Measurements from ENCODE around the gene MUC6.

MUC6 gene

DNA sequence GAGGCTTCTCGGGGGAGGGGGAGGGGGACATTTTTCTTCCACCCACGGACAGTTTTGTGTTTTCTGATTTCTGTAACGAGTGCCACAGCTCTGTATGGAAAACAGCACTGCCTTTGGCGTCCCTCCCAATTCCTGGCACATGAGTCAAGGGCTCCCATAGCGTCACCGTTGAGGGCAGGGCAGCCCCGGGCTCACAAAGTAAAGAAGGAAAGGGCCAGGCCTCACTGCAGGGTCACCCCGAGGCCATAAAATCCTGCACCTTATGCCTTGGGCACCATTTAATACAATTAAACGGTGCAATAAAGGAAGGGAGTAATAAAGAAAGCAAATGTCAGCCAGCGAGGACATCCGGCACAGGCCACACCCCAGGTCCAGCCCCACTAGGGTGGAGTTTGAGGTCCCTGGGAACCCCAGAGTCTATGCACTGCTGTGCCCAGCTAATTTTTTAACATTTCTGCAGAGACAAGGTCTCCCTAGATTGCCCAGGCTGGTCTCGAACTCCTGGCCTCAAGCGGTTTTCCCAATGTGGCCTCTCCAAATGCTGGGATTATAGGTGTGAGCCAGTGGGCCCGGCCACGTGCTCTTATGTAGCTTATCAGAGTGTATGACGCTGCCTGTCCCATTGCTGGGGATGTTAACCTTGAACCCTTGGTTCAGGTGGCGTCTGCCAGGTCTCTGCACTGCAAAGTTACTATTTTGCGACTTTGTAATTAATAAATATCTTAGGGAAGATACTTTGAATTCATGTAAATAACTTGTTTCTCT is 24.5 kb upstream of the MUC6 start:
- ChIA-PET CTCF (interaction anchor here (0.9 kb wide), 1 partner anchor 210 kb away, joined by 3 read pairs; no protein-coding TSS in a partner anchor), POLR2A (no interaction called here)
- Histone ChIP-seq H3K36me3 (ENCODE audit: control insufficient read depth in 4 of 4, insufficient read depth in 4 of 4, low read length in 3 of 4) (no peaks in the 10 kb centered on the region), H3K4me1 (ENCODE audit: control extremely low read depth in 1 of 4, control insufficient read depth in 4 of 4, insufficient read depth in 4 of 4, low read length in 3 of 4) (peaks cover 0 to 3% (median 0%) of the 10 kb centered on the region in 4 experiments), H3K9me3 (ENCODE audit: control extremely low read depth in 1 of 5, control insufficient read depth in 4 of 5, insufficient read depth in 2 of 5, low read depth in 1 of 5, low read length in 4 of 5) (peaks cover 0 to 7% (median 4%) of the 10 kb centered on the region in 5 experiments), H3K27me3 (replicated peaks in 2 of 5; ENCODE audit: control insufficient read depth in 4 of 5, insufficient read depth in 5 of 5, low read length in 4 of 5) (peaks cover 0 to 9% (median 7%) of the 10 kb centered on the region in 5 experiments), H3K27ac (ENCODE audit: insufficient read depth in 1 of 2, low read depth in 1 of 2, low read length in 2 of 2, poor library complexity in 1 of 2, severe bottlenecking in 2 of 2) (no peak overlapping the region), H3K4me3 (ENCODE audit: control insufficient read depth in 1 of 7, extremely low read depth in 1 of 7, insufficient read depth in 4 of 7, low read depth in 2 of 7, low read length in 6 of 7) (no peak overlapping the region)
- no peak for DNase-seq
- 86% methylated on average over 15 of the region's 18 CpGs for WGBS (ENCODE audit: insufficient coverage)

GRCh38 chr11:1060410-1060809 is 23.9 kb upstream of the MUC6 start:
- Histone ChIP-seq H3K36me3 (ENCODE audit: control insufficient read depth in 4 of 4, insufficient read depth in 4 of 4, low read length in 3 of 4) (no peaks in the 10 kb centered on the region), H3K27me3 (replicated peaks in 2 of 5; ENCODE audit: control insufficient read depth in 4 of 5, insufficient read depth in 5 of 5, low read length in 4 of 5) (peaks cover 0 to 9% (median 7%) of the 10 kb centered on the region in 5 experiments), H3K4me1 (ENCODE audit: control extremely low read depth in 1 of 4, control insufficient read depth in 4 of 4, insufficient read depth in 4 of 4, low read length in 3 of 4) (peaks cover 0 to 3% (median 0%) of the 10 kb centered on the region in 4 experiments), H3K27ac (ENCODE audit: insufficient read depth in 1 of 2, low read depth in 1 of 2, low read length in 2 of 2, poor library complexity in 1 of 2, severe bottlenecking in 2 of 2) (no peak overlapping the region), H3K9me3 (ENCODE audit: control extremely low read depth in 1 of 5, control insufficient read depth in 4 of 5, insufficient read depth in 2 of 5, low read depth in 1 of 5, low read length in 4 of 5) (peaks cover 0 to 7% (median 4%) of the 10 kb centered on the region in 5 experiments), H3K4me3 (ENCODE audit: control insufficient read depth in 1 of 7, extremely low read depth in 1 of 7, insufficient read depth in 4 of 7, low read depth in 2 of 7, low read length in 6 of 7) (no peak overlapping the region)
- CTCF ChIA-PET, result no interaction called here
- 95% methylated on average over 13 of the region's 16 CpGs for WGBS (ENCODE audit: insufficient coverage)
- POLR2A ChIA-PET, result no interaction called here
- DNase-seq, result no peak

GRCh38 chr11:1059759-1060158 is 23.2 kb upstream of the MUC6 start:
- peaks cover 0 to 9% (median 7%) of the 10 kb centered on the region in 5 experiments for H3K27me3 ChIP-seq (replicated peaks in 2 of 5; ENCODE audit: control insufficient read depth in 4 of 5, insufficient read depth in 5 of 5, low read length in 4 of 5)
- DNase-seq, result no peak

DNA sequence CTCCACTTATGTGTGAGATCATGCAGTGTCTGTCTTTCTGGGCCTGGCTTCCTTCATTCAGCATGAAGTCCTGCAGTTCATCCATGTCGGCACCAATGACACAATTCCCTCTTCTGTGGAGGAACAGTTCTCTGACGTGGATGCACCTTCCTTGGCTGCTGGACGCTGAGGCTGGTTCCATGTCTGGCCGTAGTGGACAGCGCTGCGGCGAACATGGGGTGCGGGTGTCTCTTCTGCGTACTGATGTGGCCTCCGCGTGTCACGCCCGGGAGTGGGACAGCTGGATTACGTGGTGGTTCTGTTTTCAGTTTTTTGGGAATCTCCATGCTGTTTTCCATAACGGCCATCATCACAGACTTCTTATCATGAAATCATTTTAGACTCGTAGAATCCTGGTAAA is 21.3 kb upstream of the MUC6 start:
- ChIA-PET POLR2A (no interaction called here), CTCF (no interaction called here)
- WGBS (ENCODE audit: insufficient coverage), result 95% methylated on average over 6 of the region's 16 CpGs

More at GRCh38 chr11:1059759-1060158, 23.2 kb upstream of the MUC6 start:
- no peak overlapping the region for H3K27ac ChIP-seq (ENCODE audit: insufficient read depth in 1 of 2, low read depth in 1 of 2, low read length in 2 of 2, poor library complexity in 1 of 2, severe bottlenecking in 2 of 2)
- H3K9me3 ChIP-seq (ENCODE audit: control extremely low read depth in 1 of 5, control insufficient read depth in 4 of 5, insufficient read depth in 2 of 5, low read depth in 1 of 5, low read length in 4 of 5), result peaks cover 0 to 7% (median 4%) of the 10 kb centered on the region in 5 experiments
- WGBS (ENCODE audit: insufficient coverage), result 72% methylated on average over 15 of the region's 15 CpGs
- H3K4me3 ChIP-seq (ENCODE audit: control insufficient read depth in 1 of 7, extremely low read depth in 1 of 7, insufficient read depth in 4 of 7, low read depth in 2 of 7, low read length in 6 of 7), result no peak overlapping the region
- ChIA-PET POLR2A (no interaction called here), CTCF (interaction anchor here (0.8 kb wide), 1 partner anchor 8 kb away, joined by 4 read pairs; no protein-coding TSS in a partner anchor)
- peaks cover 0 to 3% (median 0%) of the 10 kb centered on the region in 4 experiments for H3K4me1 ChIP-seq (ENCODE audit: control extremely low read depth in 1 of 4, control insufficient read depth in 4 of 4, insufficient read depth in 4 of 4, low read length in 3 of 4)
- H3K36me3 ChIP-seq (ENCODE audit: control insufficient read depth in 4 of 4, insufficient read depth in 4 of 4, low read length in 3 of 4), result no peaks in the 10 kb centered on the region

GRCh38 chr11:1055990-1056771 is 19.7 kb upstream of the MUC6 start:
- no peak overlapping the region for H3K27ac ChIP-seq (ENCODE audit: insufficient read depth in 1 of 2, low read depth in 1 of 2, low read length in 2 of 2, poor library complexity in 1 of 2, severe bottlenecking in 2 of 2)
- H3K4me1 ChIP-seq (ENCODE audit: control extremely low read depth in 1 of 4, control insufficient read depth in 4 of 4, insufficient read depth in 4 of 4, low read length in 3 of 4), result peaks cover 0 to 2% (median 0%) of the 10 kb centered on the region in 4 experiments
- no peaks in the 10 kb centered on the region for H3K36me3 ChIP-seq (ENCODE audit: control insufficient read depth in 4 of 4, insufficient read depth in 4 of 4, low read length in 3 of 4)
- peaks cover 0 to 3% (median 2%) of the 10 kb centered on the region in 5 experiments for H3K27me3 ChIP-seq (replicated peaks in 2 of 5; ENCODE audit: control insufficient read depth in 4 of 5, insufficient read depth in 5 of 5, low read length in 4 of 5)
- no peak overlapping the region for H3K4me3 ChIP-seq (ENCODE audit: control insufficient read depth in 1 of 7, extremely low read depth in 1 of 7, insufficient read depth in 4 of 7, low read depth in 2 of 7, low read length in 6 of 7)
- ChIA-PET CTCF (interaction anchor here (0.6 to 1.2 kb wide), 2 partner anchors 18 to 67 kb away, joined by 3 read pairs; no protein-coding TSS in a partner anchor), POLR2A (no interaction called here)
- DNase-seq, result no peak
- 91% methylated on average over 46 of the region's 46 CpGs for WGBS (ENCODE audit: insufficient coverage)
- no peaks in the 10 kb centered on the region for H3K9me3 ChIP-seq (ENCODE audit: control extremely low read depth in 1 of 5, control insufficient read depth in 4 of 5, insufficient read depth in 2 of 5, low read depth in 1 of 5, low read length in 4 of 5)

More for the DNA sequence above, 21.3 kb upstream of the MUC6 start:
- H3K4me3 ChIP-seq (ENCODE audit: control insufficient read depth in 1 of 7, extremely low read depth in 1 of 7, insufficient read depth in 4 of 7, low read depth in 2 of 7, low read length in 6 of 7), result no peak overlapping the region
- peaks cover 0 to 7% (median 4%) of the 10 kb centered on the region in 5 experiments for H3K9me3 ChIP-seq (ENCODE audit: control extremely low read depth in 1 of 5, control insufficient read depth in 4 of 5, insufficient read depth in 2 of 5, low read depth in 1 of 5, low read length in 4 of 5)
- H3K27me3 ChIP-seq (replicated peaks in 2 of 5; ENCODE audit: control insufficient read depth in 4 of 5, insufficient read depth in 5 of 5, low read length in 4 of 5), result peaks cover 0 to 9% (median 7%) of the 10 kb centered on the region in 5 experiments
- H3K4me1 ChIP-seq (ENCODE audit: control extremely low read depth in 1 of 4, control insufficient read depth in 4 of 4, insufficient read depth in 4 of 4, low read length in 3 of 4), result no peaks in the 10 kb centered on the region
- no peak for DNase-seq
- H3K27ac ChIP-seq (ENCODE audit: insufficient read depth in 1 of 2, low read depth in 1 of 2, low read length in 2 of 2, poor library complexity in 1 of 2, severe bottlenecking in 2 of 2), result no peak overlapping the region
- H3K36me3 ChIP-seq (ENCODE audit: control insufficient read depth in 4 of 4, insufficient read depth in 4 of 4, low read length in 3 of 4), result no peaks in the 10 kb centered on the region

DNA sequence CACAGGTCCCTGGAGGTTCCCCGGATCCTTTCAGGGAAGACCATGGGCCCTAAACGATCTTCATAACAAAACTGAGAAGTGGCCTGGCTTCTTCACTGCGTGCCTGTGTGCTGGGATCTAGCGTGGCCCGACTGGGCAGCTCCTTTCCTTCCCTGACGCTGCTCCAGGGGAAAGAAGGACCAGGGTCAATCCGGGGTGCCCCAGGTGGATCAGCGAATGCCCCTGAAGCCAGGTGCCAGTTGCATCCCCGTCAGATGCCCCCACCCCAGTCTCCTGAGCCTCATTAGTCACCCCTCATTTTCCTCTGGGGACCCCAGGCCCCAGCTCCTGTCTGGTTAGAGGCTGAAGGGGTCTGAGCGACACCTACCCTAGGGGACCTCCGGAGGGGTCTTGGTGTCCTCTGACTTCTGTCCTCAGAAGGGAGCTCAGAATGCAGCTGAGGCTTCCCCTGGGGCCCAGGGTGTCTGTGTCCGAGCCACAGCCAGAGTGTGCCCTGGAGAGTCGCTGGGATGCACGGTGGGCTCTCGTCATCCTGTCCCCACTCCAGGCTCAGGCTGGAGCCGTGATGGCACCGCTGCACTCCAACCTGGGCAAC is 18.7 kb upstream of the MUC6 start:
- no peak overlapping the region for H3K27ac ChIP-seq (ENCODE audit: insufficient read depth in 1 of 2, low read depth in 1 of 2, low read length in 2 of 2, poor library complexity in 1 of 2, severe bottlenecking in 2 of 2)
- H3K27me3 ChIP-seq (replicated peaks in 2 of 5; ENCODE audit: control insufficient read depth in 4 of 5, insufficient read depth in 5 of 5, low read length in 4 of 5), result peaks cover 0 to 3% (median 0%) of the 10 kb centered on the region in 5 experiments
- H3K9me3 ChIP-seq (ENCODE audit: control extremely low read depth in 1 of 5, control insufficient read depth in 4 of 5, insufficient read depth in 2 of 5, low read depth in 1 of 5, low read length in 4 of 5), result no peaks in the 10 kb centered on the region
- no peak overlapping the region for H3K4me3 ChIP-seq (ENCODE audit: control insufficient read depth in 1 of 7, extremely low read depth in 1 of 7, insufficient read depth in 4 of 7, low read depth in 2 of 7, low read length in 6 of 7)
- ChIA-PET POLR2A (interaction anchor here (0.9 kb wide), 1 partner anchor 164 kb away, joined by 3 read pairs; no protein-coding TSS in a partner anchor), CTCF (interaction anchor here (1.2 kb wide), 1 partner anchor 17 kb away, joined by 3 read pairs; no protein-coding TSS in a partner anchor)
- peaks cover 0 to 12% (median 4%) of the 10 kb centered on the region in 4 experiments for H3K4me1 ChIP-seq (ENCODE audit: control extremely low read depth in 1 of 4, control insufficient read depth in 4 of 4, insufficient read depth in 4 of 4, low read length in 3 of 4)
- H3K36me3 ChIP-seq (ENCODE audit: control insufficient read depth in 4 of 4, insufficient read depth in 4 of 4, low read length in 3 of 4), result no peaks in the 10 kb centered on the region
- WGBS (ENCODE audit: insufficient coverage), result 93% methylated on average over 12 of the region's 17 CpGs
- no peak for DNase-seq

All from common myeloid progenitor, CD34-positive (primary cell).